Omental fat pad (tissue), 4 donors: ENCODE results near the gene BDH1. TPM values are rescaled to one million over a fixed set of nuclear protein-coding genes. Genes with fewer than 3 reads are reported as not detected.
"Not testable (repeated sequence)": the region's sequence is repeated elsewhere in the genome, so short reads cannot be mapped to it uniquely, and the experiment has no call there.

Experiments
- ATAC-seq: fragments of 150-250 bp; one replicate; pipeline ENCODE4 v1.9.1; 2016; ENCODE audit warnings: mild to moderate bottlenecking, moderate library complexity; ENCODE audit not compliant: low FRiP score
- DNase-seq: peaks from one replicate; pipeline ENCODE4 v3.0.0-alpha.2; 2019; ENCODE audit warnings: low spot score
- total RNA-seq, 4 donors: library from RNA; depleted of rRNA; stranded (reverse); fragments of >200 nt; gene quantifications; one replicate each; pipeline ENCODE4 v1.1.0, GENCODE V29; 2016
- TF ChIP-seq, protein P1 (sequence below), 3 donors: fragments of 450-650 bp; IDR thresholded peaks; one replicate each; pipeline ENCODE4 v1.5.1; 2016 to 2017; ENCODE audit warnings: antibody characterized with exemption in 3 of 3, mild to moderate bottlenecking in 3 of 3, moderate library complexity in 2 of 3

Gene BDH1
- total RNA-seq, 4 donors from 2014 or later = 11.9 to 24.9 (median 16.1) TPM

DNA sequence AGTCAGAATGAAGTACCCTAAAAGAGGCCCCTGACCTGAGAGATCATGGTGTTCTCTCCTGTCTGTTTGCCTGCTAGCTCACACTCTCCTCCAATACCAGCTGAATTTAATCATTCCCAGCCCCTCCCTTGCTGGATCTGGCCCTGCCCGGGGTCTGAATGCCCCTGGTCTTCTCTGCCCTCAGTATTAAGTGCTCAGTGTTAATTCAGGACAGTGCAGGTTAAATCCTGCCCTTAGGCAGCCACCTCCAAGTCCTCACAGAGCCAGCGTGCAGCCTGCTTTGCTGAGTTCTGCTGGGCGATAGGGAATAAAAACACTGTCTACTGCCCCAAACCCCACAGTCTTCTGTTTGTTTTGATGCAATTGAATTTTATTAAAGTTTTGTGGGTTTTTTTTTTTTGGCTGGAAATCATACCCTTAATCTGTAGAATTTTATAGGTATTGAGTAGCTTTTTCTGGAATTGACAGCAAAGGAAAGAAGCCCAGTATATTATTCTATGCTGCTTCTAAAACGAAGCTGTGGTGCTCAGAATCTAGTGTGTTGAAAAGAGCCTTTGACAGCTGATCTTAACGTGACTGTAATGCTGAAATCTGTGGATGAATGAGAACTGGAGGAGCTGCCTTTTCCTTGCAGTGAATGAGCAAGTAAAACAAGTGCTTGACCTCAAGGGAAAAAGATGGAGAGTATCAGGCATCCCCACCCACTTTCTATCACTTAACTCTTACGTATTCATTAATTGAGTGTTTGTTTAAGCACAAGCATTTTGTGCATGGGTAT, 12.3 kb upstream of the BDH1 start:
- TF ChIP-seq, protein P1, sequence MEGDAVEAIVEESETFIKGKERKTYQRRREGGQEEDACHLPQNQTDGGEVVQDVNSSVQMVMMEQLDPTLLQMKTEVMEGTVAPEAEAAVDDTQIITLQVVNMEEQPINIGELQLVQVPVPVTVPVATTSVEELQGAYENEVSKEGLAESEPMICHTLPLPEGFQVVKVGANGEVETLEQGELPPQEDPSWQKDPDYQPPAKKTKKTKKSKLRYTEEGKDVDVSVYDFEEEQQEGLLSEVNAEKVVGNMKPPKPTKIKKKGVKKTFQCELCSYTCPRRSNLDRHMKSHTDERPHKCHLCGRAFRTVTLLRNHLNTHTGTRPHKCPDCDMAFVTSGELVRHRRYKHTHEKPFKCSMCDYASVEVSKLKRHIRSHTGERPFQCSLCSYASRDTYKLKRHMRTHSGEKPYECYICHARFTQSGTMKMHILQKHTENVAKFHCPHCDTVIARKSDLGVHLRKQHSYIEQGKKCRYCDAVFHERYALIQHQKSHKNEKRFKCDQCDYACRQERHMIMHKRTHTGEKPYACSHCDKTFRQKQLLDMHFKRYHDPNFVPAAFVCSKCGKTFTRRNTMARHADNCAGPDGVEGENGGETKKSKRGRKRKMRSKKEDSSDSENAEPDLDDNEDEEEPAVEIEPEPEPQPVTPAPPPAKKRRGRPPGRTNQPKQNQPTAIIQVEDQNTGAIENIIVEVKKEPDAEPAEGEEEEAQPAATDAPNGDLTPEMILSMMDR (IDR thresholded peaks at IDR 0.05) = no peak
- ATAC-seq = no peak
- no peak for DNase-seq

DNA sequence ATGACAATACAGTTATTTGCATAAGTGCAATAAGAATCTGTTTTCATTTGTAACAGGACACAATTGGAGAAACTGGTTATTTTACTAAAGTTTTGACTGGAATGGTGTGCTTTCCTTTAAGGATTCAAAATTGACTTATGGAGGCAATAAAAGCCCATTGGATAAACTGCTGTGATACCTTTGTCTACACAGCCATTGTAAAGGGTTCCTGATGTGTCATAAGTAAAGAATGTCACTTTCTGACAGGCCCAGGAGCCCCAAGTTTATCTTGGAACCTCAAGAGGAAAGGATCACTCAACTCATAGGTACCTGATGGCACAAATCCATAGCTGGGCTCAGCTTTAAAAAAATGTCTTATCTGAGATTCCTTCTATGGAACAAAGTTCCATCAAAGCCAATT, 10.4 kb upstream of the BDH1 start:
- ATAC-seq, DNase-seq: not testable (repeated sequence)

DNA sequence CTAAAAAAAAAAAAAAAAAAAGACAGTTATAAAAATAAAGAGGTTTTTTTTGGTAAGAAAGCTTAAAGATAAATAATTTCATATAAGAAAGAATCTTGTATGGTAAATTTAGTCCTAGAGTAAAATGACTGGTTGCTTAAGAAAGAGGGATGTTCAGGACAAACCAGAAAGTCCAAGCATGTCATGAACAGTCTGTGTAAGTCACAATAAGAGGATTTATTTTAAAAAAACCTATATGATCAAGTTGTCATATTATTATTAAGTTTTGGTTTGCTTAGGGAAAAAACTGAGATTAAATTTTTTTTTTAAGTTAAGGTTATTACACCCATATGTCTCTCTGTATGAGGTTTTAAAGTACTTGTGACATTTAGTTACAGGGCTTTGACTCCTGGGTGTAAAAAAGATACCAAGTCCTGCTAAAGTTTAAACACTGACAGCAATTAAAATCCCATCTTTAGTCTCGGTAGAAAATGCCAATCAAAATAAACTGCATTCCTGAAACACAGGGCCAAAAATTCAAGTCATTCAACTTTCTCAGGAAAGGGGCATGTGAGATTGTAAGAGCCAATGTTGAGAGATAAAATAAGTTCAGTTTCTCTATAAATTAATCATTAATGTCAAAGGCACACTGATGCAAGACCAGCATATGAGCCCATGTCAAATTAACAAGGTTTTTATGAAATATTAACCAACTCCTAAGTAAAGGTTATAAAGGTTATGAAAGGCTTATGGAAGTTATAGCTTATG, 8.5 kb upstream of the BDH1 start:
- DNase-seq = no peak
- TF ChIP-seq, protein P1 (IDR thresholded peaks at IDR 0.05) = no peak
- ATAC-seq = no peak

DNA sequence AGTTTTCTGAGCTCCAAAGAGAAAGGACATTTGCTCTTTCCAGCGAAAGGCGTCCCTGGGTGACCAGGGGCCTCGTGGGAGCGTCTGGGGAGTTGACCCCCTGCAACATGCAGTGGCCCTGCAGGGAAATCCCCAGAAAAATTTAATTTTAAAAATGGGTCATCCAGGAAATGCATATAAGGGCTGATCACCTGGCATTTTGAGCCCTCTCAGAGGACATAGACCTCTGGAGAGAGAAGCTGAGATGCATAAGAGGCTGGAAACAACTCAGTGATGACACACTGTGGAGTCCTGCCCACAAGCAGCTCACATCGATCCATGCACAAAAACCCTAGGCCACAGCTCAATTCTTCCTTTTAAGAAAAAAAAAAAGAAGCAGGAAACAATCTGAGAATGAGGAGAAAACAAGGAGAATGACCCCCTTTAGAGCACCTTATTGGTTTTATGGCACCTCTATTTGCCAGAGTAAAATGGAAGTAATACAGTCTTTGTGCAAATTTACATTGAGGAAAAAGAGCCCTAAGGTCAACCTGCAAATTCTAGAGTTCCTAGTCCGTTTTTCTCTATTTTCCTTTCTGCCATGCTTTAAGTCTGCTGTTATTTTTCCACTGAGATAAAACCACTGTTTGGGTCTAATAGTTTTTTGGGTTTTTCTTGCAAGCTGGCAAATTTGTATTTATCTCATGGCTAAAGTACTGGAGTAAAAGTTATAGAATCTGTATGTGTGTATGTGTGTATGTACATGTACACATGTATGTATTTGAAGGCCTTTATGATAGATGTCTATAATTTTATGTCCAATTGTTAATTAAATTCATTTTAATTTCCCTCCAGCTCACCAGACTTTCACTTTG, 6.9 kb upstream of the BDH1 start:
- TF ChIP-seq, protein P1 (IDR thresholded peaks at IDR 0.05) = no peak
- no peak for DNase-seq
- ATAC-seq = no peak

DNA sequence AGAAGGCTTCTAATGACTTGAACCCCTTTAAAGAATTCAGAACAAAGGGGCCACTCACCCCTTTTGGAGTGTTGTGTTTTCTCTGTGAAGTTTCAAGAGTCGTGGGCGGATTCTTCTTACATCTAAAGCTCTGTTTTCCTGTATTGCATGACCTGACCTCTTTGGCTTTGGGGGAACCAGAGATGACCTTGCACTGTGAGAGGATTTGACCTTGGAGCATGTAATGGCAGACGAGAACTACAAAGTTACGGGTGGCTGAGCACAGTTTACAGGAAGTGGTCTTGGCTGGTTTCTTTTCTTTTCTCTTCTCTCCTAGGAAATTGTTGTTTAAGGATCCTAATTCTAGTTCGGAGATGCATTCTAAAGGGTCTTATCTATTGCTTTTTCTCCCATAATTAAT, 6.2 kb upstream of the BDH1 start:
- TF ChIP-seq, protein P1 (IDR thresholded peaks at IDR 0.05) = no peak
- DNase-seq = no peak
- no peak for ATAC-seq

DNA sequence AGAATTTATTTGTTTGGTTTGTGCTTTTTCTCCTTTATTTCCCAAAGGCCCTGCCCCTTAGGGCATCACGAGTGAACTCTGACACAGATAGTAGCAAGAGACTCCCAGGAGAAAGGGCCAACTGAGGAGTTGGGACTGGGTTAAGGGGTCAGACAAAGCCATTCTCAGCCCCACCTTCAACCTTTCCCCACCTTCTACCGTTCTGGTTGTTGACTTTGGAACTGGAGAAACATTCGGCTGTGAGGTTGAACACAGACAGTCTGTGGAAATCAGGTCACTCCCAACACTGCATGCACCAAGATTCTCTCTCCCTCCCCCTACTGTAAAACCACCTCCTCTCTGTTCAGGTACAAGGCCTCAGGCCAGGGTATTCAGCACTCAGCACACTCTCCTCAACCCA, 3.9 kb upstream of the BDH1 start:
- ATAC-seq (no peak), DNase-seq (no peak)
- TF ChIP-seq, protein P1 (IDR thresholded peaks at IDR 0.05) = no peak
